Liver (tissue), 9 donors: Measurements from ENCODE around the gene SFT2D2. TPM values are rescaled to one million over a fixed set of nuclear protein-coding genes. Genes with fewer than 3 reads are reported as not detected.

ENCODE experiments used
- DNase-seq: peaks from one replicate; pipeline ENCODE4 v3.0.0-alpha.2; 2017; ENCODE audit warnings: low spot score
- H3K27ac ChIP-seq, 2 donors: one replicate each; pipeline ENCODE4 v1.7.0; 2013; ENCODE audit warnings: inconsistent platforms in 2 of 2, low read length in 2 of 2, control low read depth in 1 of 2, low read depth in 1 of 2, mild to moderate bottlenecking in 1 of 2
- H3K27me3 ChIP-seq, 4 donors: one replicate each; pipeline versions ENCODE4 v1.6.1 to v1.7.0; 2013; ENCODE audit warnings: low read length in 3 of 4, inconsistent platforms in 1 of 4, mild to moderate bottlenecking in 1 of 4, moderate library complexity in 1 of 4; ENCODE audit not compliant: control insufficient read depth in 4 of 4, insufficient read depth in 4 of 4
- H3K36me3 ChIP-seq, 4 donors: one replicate each; pipeline versions ENCODE4 v1.6.1 to v1.7.0; 2013; ENCODE audit warnings: low read length in 3 of 4, mild to moderate bottlenecking in 3 of 4, low read depth in 1 of 4, moderate library complexity in 1 of 4; ENCODE audit not compliant: control insufficient read depth in 4 of 4, insufficient read depth in 3 of 4
- H3K4me1 ChIP-seq, 4 donors: one replicate each; pipeline versions ENCODE4 v1.6.1 to v1.7.0; 2013; ENCODE audit warnings: low read length in 3 of 4, mild to moderate bottlenecking in 3 of 4, moderate library complexity in 1 of 4; ENCODE audit not compliant: control insufficient read depth in 4 of 4, insufficient read depth in 4 of 4
- H3K4me3 ChIP-seq, 3 donors: one replicate each; pipeline versions ENCODE4 v1.6.1 to v1.7.0; 2013; ENCODE audit warnings: low read length in 3 of 3, control low read depth in 1 of 3, low read depth in 1 of 3, mild to moderate bottlenecking in 1 of 3
- H3K9ac ChIP-seq, 2 donors: one replicate each; pipeline ENCODE4 v1.7.0; 2013; ENCODE audit warnings: low read length in 2 of 2, mild to moderate bottlenecking in 2 of 2, moderate library complexity in 2 of 2, control low read depth in 1 of 2, low read depth in 1 of 2
- H3K9me3 ChIP-seq, 4 donors: one replicate each; pipeline versions ENCODE4 v1.6.1 to v1.7.0; 2013; ENCODE audit warnings: low read length in 3 of 4; ENCODE audit not compliant: control insufficient read depth in 4 of 4
- ATF3 ChIP-seq: IDR thresholded peaks from 2 replicates; pipeline ENCODE4 v1.6.1; 2016; ENCODE audit warnings: antibody characterized with exemption
- CTCF ChIP-seq: fragments of 150-350 bp; IDR thresholded peaks from 2 replicates; pipeline ENCODE4 v1.5.1; 2017; ENCODE audit warnings: improper control_type of control experiment, low read depth, low read length; ENCODE audit not compliant: missing input control
- EGR1 ChIP-seq, 2 donors: IDR thresholded peaks; 2 replicates each; pipeline ENCODE4 v1.6.1; 2016 to 2018; ENCODE audit warnings: antibody characterized with exemption in 2 of 2, low read depth in 2 of 2
- FOXA1 ChIP-seq: IDR thresholded peaks from 2 replicates; pipeline ENCODE4 v1.6.1; 2016; ENCODE audit warnings: antibody characterized with exemption
- FOXA2 ChIP-seq: IDR thresholded peaks from 2 replicates; pipeline ENCODE4 v1.6.1; 2016; ENCODE audit warnings: antibody characterized with exemption
- GABPA ChIP-seq, 2 donors: IDR thresholded peaks in 1 of 2; conservative IDR thresholded peaks in 1 of 2; 2 replicates each; pipeline ENCODE4 v1.6.1; 2016; ENCODE audit warnings: antibody characterized with exemption in 2 of 2, mild to moderate bottlenecking in 1 of 2, moderate library complexity in 1 of 2
- HNF4A ChIP-seq, 2 donors: conservative IDR thresholded peaks; 2 replicates each; pipeline ENCODE4 v1.6.1; 2016; ENCODE audit warnings: antibody characterized with exemption in 2 of 2, mild to moderate bottlenecking in 2 of 2
- HNF4G ChIP-seq: IDR thresholded peaks from 2 replicates; pipeline ENCODE4 v1.6.1; 2016; ENCODE audit warnings: antibody characterized with exemption
- JUND ChIP-seq, 2 donors: IDR thresholded peaks; 2 replicates each; pipeline ENCODE4 v1.6.1; 2016; ENCODE audit warnings: antibody characterized with exemption in 2 of 2
- MAX ChIP-seq: IDR thresholded peaks from 2 replicates; pipeline ENCODE4 v1.6.1; 2016; ENCODE audit warnings: antibody characterized with exemption
- RAD21 ChIP-seq, 2 donors: IDR thresholded peaks; 2 replicates each; pipeline ENCODE4 v1.6.1; 2016; ENCODE audit warnings: antibody characterized with exemption in 2 of 2, mild to moderate bottlenecking in 2 of 2
- REST ChIP-seq: IDR thresholded peaks from 2 replicates; pipeline ENCODE4 v1.6.1; 2016; ENCODE audit warnings: antibody characterized with exemption, mild to moderate bottlenecking
- RXRA ChIP-seq, 2 donors: IDR thresholded peaks; 2 replicates each; pipeline ENCODE4 v1.6.1; 2017 to 2018; ENCODE audit warnings: antibody characterized with exemption in 2 of 2, mild to moderate bottlenecking in 1 of 2
- SP1 ChIP-seq: IDR thresholded peaks from 2 replicates; pipeline ENCODE4 v1.6.1; 2018; ENCODE audit warnings: antibody characterized with exemption, mild to moderate bottlenecking
- TAF1 ChIP-seq: conservative IDR thresholded peaks from 2 replicates; pipeline ENCODE4 v1.6.1; 2016; ENCODE audit warnings: antibody characterized with exemption, mild to moderate bottlenecking
- YY1 ChIP-seq: IDR thresholded peaks from 2 replicates; pipeline ENCODE4 v1.6.1; 2016; ENCODE audit warnings: antibody characterized with exemption, mild to moderate bottlenecking
- ZBTB33 ChIP-seq: IDR thresholded peaks from 2 replicates; pipeline ENCODE4 v1.6.1; 2016; ENCODE audit warnings: antibody characterized with exemption
- WGBS: extraction: QIAGEN DNeasy Blood & Tissue Kit; methylation state at CpG from one replicate; pipeline ENCODE4 v1.1.7; 2013; 5-methylcytosine and 5-hydroxymethylcytosine counted together
- polyA plus RNA-seq, 2 donors: library from polyadenylated mRNA; stranded (reverse) in 1 of 2; unstranded in 1 of 2; fragments of 200-250 nt in 1 of 2; fragments of >200 nt in 1 of 2; fragmentation: Nextera tagmentation in 1 of 2; extraction: Ambion mirVana in 1 of 2; gene quantifications; one replicate each; pipeline versions ENCODE4 v1.2.1 to v1.2.3, GENCODE V29; 2013 to 2015
- total RNA-seq, 2 donors: library from RNA; depleted of rRNA; stranded (reverse); fragments of >200 nt; gene quantifications; one replicate each; pipeline ENCODE4 v1.2.3, GENCODE V29; 2014
- donor health status: healthy.
- donor health status: healthy.
- donor health status: healthy.
- donor health status: healthy.
- donor health status: healthy.

The SFT2D2 gene
- total and polyA plus RNA-seq, 4 donors: 3.8 to 34.6 (median 25.4) TPM

GRCh38 chr1:168285521-168285790, 59.7 kb downstream of the SFT2D2 start:
- Histone ChIP-seq H3K9me3 (no peaks in the 10 kb centered on the region), H3K9ac (no peak overlapping the region), H3K27me3 (no peaks in the 10 kb centered on the region), H3K27ac (no peak overlapping the region), H3K4me1 (no peaks in the 10 kb centered on the region), H3K4me3 (no peak overlapping the region), H3K36me3 (peaks cover 0 to 2% (median 0%) of the 10 kb centered on the region in 4 donors)
- no peak for DNase-seq
- TF ChIP-seq HNF4A (conservative IDR thresholded peaks at IDR 0.05): no peak
- TF ChIP-seq CTCF: no peak
- no peak for TF ChIP-seq HNF4G

GRCh38 chr1:168285971-168286927, 60.4 kb downstream of the SFT2D2 start:
- no peak overlapping the region for H3K9ac ChIP-seq
- H3K4me3 ChIP-seq: no peak overlapping the region
- peaks cover 0 to 2% (median 0%) of the 10 kb centered on the region in 4 donors for H3K36me3 ChIP-seq
- no peaks in the 10 kb centered on the region for H3K9me3 ChIP-seq
- no peaks in the 10 kb centered on the region for H3K27me3 ChIP-seq
- H3K27ac ChIP-seq: no peak overlapping the region
- DNase-seq: no peak
- TF ChIP-seq FOXA2 (no peak), YY1 (no peak)
- H3K4me1 ChIP-seq: no peaks in the 10 kb centered on the region
- 95% methylated on average over 4 of the region's 4 CpGs for WGBS

GRCh38 chr1:168287237-168287664, 61.4 kb downstream of the SFT2D2 start:
- Histone ChIP-seq H3K36me3 (peaks cover 0 to 2% (median 0%) of the 10 kb centered on the region in 4 donors), H3K27ac (no peak overlapping the region), H3K9me3 (no peaks in the 10 kb centered on the region), H3K27me3 (no peaks in the 10 kb centered on the region), H3K9ac (no peak overlapping the region), H3K4me3 (no peak overlapping the region), H3K4me1 (no peaks in the 10 kb centered on the region)
- no peak for DNase-seq
- 97% methylated on average over 1 of the region's 1 CpG for WGBS
- TF ChIP-seq FOXA2 (no peak), JUND (IDR thresholded peaks at IDR 0.05) (no peak), YY1 (no peak), HNF4A (conservative IDR thresholded peaks at IDR 0.05) (no peak), MAX (no peak), RAD21 (IDR thresholded peaks at IDR 0.05) (no peak), CTCF (no peak), FOXA1 (no peak), GABPA (IDR thresholded peaks at IDR 0.05 in 1 of 2, conservative IDR thresholded peaks at IDR 0.05 in 1 of 2) (no peak), REST (no peak), EGR1 (IDR thresholded peaks at IDR 0.05; ENCODE audit: low read depth in 2 of 2) (no peak), SP1 (no peak), ATF3 (no peak), TAF1 (no peak), ZBTB33 (no peak), RXRA (IDR thresholded peaks at IDR 0.05) (no peak)
